HPDE6-E6E7 (cell line): ENCODE measurements around the gene PLLP.
A peak's percentile ranks its signal among the peaks of the same experiment; 100 is the strongest.

ENCODE experiments used
- DNase-seq: peaks from one replicate; pipeline ENCODE4 v3.0.0; 2011; ENCODE audit warnings: missing footprints; ENCODE audit errors: extremely low spot score

Gene PLLP

DNA sequence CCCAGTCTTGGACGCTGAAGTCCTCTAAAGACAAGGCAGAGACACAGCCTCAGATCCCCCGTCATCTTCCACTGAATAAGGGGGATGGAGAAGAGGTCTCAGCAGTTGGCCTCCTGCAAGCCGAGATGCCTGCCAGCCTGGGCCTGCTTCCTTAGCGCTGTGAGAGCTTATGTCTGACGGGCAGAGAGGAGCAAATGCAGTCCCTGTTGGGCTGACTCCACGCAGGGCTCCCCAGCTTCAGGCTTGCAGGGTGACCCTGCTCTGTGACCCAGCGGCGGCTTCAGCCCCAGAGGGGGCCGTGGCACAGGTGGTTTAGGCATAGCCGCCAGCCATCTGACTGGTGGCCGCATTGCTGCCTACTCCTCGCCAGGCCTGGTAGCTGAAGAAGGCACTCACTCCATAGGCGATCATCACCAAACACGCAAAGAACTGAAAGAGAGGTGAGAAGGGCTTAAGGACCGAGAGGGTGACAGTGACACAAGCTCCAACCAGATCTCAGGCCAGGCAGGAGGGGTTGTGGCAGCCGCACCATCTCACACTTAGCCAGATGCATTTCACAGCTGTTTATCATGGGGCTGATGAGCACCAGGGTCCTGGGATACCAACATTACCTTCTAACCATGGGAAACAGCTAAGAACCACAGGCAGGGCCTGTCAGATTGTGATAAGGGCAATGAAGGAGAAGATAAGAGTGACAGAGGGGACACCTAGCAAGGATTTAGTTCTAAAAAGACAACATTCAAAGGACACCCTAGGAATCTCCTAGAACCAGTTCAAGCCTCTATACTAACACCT lies 27.7 kb downstream of the PLLP start:
- DNase-seq = no peak

DNA sequence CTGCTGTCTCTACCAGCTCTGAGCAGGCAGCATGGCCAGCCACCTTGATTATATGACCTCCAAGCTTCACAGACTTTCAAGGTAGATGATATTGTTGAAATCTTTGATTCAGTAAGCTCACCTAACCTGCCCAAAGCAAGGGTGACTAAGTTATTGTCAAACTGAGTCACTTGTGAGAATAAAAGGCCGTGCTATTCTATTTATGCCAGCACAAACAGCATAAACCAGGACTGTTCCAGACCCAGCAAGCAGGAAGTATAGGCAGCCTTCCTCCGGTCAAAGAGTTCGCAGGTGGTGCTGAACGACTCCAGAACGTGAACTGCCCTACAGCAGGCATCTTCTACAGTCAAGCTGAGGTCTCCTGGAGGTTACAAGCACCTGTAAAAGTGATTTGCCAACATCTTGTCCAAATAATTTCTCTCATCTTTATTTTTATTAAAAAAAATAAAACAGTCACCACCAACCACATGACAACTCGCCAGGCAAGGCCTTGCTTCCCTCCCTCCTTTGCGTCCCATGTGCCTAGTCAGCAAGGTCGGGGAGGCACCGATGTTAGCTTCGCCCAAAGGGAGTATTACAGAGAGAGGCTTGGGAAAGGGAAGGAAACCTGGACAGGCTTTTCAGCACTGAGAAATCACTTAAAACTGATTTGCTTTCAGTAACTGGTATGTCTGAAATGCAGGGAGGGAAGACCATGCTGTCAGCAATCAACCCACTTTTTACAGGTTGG lies 28.6 kb downstream of the PLLP start:
- peak; percentile 81 for DNase-seq

DNA sequence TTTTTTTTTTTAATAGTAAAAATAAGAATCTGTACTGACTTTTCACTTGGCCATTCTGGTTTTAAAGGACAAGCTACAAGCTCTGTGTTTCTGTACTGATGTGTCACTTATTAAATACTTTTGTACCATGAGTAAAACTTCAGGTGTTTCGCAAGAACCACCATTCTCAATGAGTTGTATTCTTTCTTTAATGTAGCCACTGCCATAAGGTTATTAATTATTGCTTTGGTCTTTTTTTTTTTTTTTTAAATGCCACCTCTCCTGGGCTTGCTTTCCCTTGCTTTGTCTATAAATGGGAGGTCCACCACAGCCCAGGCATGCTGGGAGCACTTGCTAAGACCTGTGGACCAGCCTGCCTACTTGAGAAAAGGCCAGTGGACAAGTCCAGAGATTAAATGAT lies 31.0 kb downstream of the PLLP start:
- DNase-seq = no peak

DNA sequence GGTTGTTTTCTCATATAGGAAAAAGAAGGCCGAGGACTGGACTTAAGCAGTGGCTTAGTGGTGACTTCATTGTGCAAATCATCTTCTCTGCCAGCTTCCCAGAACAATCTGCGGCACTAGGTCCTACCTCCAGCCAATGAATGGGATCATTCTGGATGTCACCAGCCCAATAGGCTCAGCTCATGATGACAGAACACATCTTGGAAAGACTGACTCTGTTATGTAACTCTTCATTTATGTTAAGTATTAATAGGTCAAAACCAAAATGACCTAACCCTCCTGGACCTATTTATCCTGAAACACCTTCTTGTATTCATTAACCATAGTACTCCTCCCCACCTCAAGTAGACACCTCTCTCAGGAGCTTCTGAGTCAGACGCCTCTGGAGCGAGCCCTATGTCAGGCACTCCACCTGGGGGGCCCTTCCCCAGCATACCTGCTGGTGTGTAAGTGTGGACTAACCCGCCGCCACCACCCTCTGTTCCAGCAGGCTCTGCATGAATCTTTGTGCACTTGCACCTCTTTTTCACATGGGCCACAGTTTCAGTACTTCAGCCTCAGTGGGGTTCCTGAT lies 32.2 kb downstream of the PLLP start:
- DNase-seq = no peak

DNA sequence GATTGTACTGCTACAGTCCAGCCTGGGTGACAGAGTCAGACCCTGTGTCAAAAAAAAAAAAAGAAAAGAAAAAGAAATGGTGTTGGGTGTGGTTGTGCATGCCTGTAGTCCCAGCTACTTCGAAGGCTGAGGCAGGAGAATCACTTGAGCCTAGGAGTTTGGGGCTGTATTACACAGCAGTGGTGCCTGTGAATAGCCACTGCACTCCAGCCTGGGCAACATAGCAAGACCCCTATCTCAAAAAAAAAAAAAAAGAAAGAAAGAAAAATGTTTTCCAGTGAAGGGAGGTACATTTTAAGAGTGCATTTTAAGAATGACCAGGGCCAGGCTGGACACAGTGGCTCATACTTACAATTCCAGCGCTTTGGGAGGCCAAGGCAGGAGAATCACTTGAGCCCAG lies 33.1 kb downstream of the PLLP start:
- no peak for DNase-seq

DNA sequence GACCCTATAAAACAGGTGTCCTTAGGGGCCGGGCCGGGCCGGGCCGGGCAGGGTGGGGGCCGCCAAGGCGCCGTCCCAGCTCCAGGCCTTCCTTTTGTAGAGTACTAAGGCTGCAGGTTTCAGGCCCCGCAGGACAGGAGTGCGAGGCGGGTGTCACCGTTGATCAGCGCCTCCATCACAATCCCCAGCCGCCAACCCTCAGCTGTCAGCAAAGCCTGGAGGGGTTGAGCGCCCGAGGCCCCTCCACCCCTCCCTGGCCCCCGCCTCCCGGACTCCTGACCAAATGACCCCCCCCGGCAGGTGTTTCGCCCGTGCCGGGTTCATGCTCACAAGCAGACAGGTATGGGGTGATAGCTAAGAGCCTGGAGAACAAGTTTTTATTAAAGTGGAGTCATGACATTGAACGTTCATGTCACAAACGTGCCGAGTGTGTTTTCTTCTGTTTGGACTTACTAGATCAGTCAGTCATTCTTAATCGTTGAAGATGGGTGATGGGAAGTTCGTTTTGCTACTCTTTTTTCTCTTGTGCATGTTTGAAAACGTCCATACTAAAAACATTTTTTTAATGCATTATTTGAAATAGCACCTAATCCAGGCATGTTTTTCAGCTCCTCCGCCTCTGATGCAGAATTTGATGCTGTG lies 38.9 kb downstream of the PLLP start:
- peak; percentile 41 for DNase-seq

DNA sequence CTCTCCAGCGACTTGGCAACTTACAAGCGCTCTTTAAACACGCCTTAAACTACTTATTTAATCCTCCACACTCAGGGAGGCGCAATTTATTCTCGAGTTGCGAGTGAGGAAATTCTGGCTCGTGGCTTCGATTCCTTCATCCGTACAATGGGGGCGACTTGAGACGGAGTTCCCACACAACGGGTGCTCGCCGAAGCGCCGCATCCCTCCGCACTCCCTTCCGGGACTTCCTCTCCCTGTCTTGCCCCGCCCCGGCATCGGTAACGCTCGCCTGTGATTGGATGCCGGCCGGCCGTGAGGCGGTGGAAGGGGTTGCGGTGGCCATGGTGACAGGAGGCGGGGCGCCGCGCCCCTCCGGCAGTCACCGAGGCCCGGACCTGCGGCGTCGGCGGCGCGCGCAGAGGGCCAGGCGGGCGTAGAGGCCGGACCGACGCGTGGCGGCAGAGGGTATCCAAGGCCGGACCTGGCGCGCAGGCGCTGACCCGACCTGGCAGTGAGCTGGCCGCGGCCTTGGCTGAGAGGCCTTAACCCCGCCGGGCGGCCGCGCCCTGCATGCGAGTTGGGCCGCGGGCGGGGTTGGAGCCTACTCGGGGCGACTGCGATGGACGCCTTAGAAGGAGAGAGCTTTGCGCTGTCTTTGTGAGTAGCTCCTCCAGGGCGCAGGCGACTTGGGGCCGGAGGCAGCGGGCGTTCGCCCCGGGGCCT lies 39.6 kb downstream of the PLLP start, which contains the start of gene ARL2BP:
TSS of gene ARL2BP (plus strand) at position 493 of the 705 bp plus-strand sequence. CDS start at position 602, 109 bp downstream.
- DNase-seq = peak; percentile 100

DNA sequence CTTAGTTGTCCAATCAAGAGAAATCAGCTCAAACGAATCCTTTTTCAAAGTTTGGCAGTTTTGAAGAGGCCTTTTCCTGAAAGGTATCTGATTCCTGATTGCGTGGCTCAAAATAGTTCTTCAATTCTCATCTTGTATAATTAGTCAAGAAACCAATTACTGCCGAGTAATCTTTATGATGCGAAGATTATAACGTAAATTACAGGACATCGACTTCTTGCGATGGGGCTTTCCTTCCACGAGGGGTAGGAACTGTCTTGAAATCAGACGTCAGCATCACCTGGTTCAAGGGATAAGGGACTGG lies 40.1 kb downstream of the PLLP start:
- DNase-seq = no peak

DNA sequence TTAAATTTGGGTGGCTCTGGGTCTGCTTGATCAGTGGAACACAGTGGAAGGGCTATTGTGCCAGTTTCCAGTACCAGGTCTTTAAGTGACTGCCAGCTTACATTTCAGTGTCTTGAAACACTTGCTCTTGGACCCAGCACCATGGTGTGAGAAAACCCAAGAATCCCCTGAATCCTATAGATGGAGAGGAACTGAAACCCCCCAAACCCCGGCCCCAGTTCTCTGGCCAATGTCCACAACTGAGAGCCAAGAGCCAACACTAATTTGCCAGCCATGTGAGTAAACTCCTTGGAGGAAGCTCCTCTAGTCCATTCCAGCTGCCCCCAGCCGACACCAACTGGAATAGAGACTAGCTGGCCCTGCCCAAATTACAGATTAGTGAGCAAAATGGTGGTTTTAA lies 41.8 kb downstream of the PLLP start:
- DNase-seq = no peak

DNA sequence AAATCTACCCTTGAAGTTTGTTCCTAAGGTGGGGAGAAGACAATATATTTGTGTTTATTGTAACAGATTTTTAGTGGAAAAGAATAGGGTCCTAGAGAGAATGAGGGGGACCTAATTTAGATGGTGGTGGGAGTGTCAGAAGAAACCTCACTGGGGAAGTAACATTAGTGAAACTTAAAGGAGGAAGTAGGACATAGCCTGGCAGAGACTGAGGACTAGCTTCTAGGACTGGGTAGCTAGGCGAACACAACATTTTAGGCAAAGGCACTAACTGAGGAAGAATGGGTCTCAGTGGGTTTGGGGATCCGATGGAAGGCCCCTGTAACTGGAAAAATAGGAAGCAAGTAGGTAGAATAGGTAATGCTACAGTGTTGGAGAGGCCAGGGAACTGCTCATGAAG lies 43.6 kb downstream of the PLLP start:
- no peak for DNase-seq

DNA sequence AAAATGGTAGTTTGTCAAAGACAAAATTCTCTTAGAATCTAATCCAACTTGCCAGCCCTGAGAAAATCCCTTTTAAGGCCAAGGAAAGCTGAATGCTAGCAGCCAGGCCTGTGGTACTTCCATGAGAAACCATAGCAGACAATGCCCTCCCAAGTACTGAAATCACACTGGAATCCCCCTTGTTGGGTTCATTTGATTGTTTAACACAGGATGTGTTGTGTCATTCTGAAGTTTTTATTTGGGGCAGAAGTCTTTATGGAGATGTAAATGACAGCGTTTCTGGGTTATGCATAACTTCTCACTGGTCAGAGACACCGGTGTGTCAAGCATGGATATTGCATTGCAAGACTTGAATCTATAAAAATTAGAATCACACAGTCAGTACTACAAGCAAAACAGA lies 45.4 kb downstream of the PLLP start:
- no peak for DNase-seq

DNA sequence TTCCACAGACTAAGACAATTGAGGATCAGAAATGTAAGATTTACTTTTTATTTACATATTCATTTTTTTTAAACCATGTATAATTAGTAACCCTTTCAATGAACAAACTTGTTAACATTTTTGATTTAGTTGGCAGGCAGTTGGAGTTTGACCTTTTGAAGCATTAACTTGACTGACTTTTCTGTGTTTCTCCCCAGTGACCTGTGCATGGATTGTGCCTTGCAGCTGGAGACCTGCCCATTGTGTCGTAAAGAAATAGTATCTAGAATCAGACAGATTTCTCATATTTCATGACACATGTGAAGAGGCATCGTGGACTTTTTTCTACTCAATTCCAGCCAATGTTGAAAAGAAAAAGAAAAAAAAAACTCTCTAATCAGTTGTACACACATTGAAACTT lies 45.8 kb downstream of the PLLP start:
- DNase-seq = no peak

DNA sequence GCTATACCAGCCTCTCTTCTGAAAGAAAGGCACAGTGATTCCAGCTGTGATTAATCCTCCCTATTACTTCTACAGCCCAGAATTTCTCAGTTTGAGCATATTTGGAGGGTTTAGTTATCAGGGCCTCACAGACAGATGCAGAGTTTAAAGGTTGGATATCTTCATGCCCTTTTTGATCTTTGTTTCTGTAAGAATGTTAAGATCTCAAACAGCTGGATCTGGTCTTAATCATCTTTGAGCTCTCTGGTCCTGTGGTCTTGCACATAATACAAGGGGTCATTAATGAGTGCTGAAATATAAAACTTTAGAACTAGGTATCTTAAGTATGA lies 48.5 kb downstream of the PLLP start:
- DNase-seq = no peak

DNA sequence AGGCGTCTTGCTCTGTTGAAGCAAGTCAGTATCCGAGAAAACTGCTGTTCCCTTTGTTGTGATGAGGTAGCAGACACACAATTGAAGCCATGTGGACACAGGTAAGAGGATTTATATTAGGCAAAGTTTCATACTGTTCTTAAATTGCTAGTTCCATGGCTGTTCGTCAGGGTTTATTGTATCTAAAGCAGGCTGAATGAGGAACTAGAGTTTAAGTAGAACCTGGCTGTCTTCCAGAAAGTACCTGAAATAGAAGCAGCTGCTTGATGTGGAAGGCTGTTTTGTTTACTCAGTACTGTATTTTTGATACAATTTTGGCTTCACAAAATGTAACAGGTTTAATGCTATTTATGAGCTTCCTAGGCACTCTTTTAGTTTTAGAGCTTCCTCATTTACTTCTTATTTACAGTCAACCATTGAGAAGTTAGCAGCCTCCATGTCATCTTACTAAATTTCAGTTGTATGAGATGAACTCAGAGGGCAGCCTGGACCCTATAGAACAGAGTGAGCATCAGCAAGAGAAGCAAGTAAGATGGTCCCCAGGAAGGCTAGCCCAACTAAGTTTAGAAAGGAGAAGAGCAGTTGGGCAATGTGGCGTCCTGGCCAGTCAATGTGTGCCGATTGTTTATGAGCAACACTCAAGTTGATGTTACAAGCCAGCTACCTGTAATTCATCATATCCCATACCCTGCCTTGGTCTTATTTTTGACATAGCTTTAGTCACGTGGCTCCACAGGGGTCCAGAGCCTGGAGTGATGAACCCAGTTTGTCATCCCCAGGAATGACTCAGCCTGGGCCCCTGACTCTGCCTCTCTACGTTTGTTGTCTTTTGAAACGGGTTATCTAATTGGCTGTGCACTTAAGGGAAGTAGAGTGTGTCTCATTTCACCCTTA lies 49.1 kb downstream of the PLLP start:
- no peak for DNase-seq

DNA sequence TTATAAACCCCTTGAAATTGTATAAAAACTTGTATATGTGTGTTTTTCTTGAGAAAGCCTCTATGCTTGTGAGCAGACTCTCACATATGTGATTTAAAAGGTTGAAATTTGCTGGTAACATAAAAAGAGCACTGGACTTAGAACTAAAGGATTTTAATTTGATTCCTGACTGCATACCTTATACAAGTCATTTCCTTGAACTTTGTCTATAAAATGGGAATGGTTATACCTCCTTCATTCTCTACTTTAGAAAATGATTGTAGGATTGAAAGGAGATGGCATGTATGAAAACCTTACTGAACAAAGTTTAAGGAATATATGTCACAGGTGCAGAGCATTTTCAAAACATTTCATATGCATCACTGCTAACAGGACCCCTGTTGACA lies 49.8 kb downstream of the PLLP start:
- no peak for DNase-seq

DNA sequence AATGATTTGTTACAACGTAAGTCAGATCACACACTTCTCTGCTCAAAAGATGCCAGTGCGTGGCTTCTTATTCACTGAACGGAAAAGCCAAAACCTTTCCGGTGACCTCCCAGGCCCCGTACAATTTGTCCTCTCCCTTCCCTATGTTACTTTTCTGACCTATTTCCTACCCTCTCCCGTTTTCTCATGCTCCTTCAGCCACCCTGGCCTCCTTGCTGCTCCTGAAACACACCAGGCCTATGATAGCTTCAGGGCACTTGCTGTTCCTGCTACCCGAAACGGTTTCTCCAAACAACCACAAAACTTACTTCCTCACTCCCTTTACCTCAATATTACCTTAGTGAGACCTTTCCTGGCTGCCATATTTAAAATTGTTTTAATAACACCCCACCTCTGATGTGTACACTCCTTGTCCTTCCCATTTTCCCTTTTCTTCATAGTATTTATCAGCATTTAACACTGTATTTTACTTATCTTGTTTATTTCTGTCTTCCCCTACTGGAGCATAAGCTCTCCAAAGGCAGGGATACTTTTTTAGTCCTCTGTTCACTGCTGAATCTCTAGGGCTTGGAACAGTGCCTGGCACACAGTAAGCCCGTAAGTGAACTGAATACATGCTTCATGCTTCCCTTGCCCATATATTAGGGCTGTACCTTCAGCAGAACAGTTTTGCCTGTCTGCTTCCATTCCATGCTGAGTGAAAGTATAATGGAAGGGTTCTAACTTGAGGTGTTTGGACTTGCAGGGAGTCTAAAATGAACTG lies 50.3 kb downstream of the PLLP start:
- no peak for DNase-seq

DNA sequence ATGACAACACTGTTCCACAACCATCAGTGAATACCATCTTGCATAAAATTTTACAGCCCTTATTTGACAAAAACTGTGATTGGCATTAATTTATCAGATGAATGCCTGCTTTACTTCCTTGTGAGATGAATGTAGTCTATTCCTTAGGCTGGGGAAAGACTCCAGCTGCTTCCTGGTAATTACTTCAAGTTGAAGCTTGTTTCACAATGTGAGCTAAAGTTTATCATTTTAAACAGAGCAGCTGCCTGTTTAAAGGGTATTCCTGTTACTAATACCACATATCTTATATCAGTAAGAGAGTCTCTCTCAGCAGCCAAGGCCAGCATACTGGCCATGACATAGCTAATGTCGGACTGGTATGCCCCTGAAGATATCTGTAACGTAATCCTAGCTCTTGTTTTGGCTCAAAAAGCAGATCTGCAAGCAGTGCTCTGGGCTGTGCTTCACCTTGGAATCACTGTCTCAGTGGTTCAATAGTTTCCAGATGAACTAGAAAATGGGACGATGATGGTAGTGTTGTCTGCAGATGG lies 52.6 kb downstream of the PLLP start:
- peak; percentile 37 for DNase-seq

DNA sequence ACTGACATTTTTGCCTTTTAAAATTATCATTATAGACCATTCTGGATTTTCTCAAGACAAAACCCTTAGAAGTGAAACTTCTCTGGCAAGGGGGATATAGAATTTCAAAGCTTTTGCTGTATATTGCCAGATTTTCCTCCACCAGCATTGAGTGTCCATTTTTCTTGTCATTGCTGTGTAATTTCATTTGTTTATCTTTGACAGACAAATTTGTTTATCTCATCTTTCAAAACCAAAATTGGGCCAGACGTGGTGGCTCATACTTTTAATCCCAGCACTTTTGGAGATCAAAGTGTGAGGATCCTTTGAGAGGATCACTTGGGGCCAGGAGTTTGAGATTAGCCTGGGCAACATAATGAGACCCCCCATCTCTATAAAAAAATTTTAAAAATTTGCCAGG lies 55.4 kb downstream of the PLLP start:
- DNase-seq = no peak

DNA sequence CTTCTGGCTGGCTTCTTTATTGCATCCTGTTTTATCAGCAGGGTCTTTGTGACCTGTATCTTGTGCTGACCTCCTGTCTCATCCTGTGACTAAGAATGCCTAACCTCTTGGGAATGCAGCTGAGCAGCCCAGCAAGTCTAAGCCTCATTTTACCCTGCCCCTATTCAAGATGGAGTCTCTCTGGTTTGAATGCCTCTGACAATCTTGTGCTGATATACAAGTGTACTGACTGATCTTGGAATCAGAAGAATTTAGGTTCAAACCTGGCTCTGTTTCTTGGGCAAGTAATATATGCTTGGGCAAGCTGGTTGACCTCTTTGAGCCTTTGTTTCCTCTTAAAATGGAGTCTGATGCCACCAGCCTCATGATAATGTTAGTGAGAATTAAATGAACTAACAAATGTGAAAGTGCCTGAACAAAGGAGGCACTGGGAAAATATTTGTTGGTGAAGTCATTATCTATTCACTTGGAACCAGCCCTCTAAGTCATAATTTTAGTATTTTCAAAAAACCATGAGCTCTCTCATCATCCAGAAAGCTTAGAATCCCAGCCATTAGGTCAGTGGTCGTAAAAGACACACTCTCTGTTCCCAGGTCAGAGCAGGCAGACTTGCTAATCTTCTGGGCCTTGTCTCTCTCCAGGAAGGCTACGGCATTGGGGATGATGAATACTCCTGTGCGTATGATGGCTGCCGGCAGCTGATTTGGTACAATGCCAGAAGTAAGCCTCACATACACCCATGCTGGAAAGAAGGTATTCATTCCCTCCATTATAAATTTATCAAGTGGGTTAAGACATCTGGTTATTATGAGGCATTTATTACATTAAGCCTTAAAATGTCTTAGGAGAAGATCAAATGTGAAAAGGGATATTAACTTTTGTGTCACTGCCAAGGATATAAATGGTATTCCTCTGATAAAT lies 57.5 kb downstream of the PLLP start:
- DNase-seq = no peak
